Endometrium (tissue), 2 donors: ENCODE data around the gene ANAPC7.
"Not testable (repeated sequence)": the region's sequence is repeated elsewhere in the genome, so short reads cannot be mapped to it uniquely, and the experiment has no call there.

Source experiments
- FAIRE-seq: peaks from 2 replicates; lab custom pipeline; 2012; peaks lifted over from hg19 to GRCh38; lab: Jason Lieb, UNC
- donor health status: control.
- donor health status: control.

ANAPC7 gene

GRCh38 chr12:110373962-110374611 lies 29.4 kb downstream of the ANAPC7 start:
- no peak for FAIRE-seq

- FAIRE-seq, result no peak
These were observed 30.1 kb downstream of the ANAPC7 start for GRCh38 chr12:110373425-110373824.

GRCh38 chr12:110373025-110373424 lies 30.5 kb downstream of the ANAPC7 start:
- no peak for FAIRE-seq

- no peak for FAIRE-seq
These were observed 31.5 kb downstream of the ANAPC7 start for GRCh38 chr12:110372056-110372425.

GRCh38 chr12:110371408-110372055 lies 32.0 kb downstream of the ANAPC7 start:
- no peak for FAIRE-seq

- FAIRE-seq, result no peak
These were observed 32.7 kb downstream of the ANAPC7 start for GRCh38 chr12:110370732-110371231.

GRCh38 chr12:110369992-110370391 lies 33.5 kb downstream of the ANAPC7 start:
- FAIRE-seq, result no peak

- FAIRE-seq, result no peak
These were observed 36.2 kb downstream of the ANAPC7 start for GRCh38 chr12:110367181-110367864.

GRCh38 chr12:110366321-110367142 lies 37.0 kb downstream of the ANAPC7 start:
- FAIRE-seq, result no peak

GRCh38 chr12:110365489-110366320 lies 37.8 kb downstream of the ANAPC7 start:
- FAIRE-seq, result peak; percentile 63

- no peak for FAIRE-seq
These were observed 42.3 kb downstream of the ANAPC7 start for GRCh38 chr12:110361216-110361615.

- not testable (repeated sequence) for FAIRE-seq
These were observed 45.0 kb downstream of the ANAPC7 start for GRCh38 chr12:110358384-110359097.

GRCh38 chr12:110355073-110355472 lies 48.4 kb downstream of the ANAPC7 start:
- FAIRE-seq, result no peak

GRCh38 chr12:110354172-110354780 lies 49.2 kb downstream of the ANAPC7 start:
- FAIRE-seq, result no peak

- no peak for FAIRE-seq
These were observed 50.1 kb downstream of the ANAPC7 start for GRCh38 chr12:110353211-110353965.

GRCh38 chr12:110352401-110352800 lies 51.1 kb downstream of the ANAPC7 start:
- no peak for FAIRE-seq

- FAIRE-seq, result no peak
These were observed 52.4 kb downstream of the ANAPC7 start for GRCh38 chr12:110351119-110351518.

GRCh38 chr12:110349514-110350151 lies 53.9 kb downstream of the ANAPC7 start:
- no peak for FAIRE-seq

GRCh38 chr12:110349096-110349495 lies 54.4 kb downstream of the ANAPC7 start:
- FAIRE-seq, result no peak
